Measurements from ENCODE around the gene WFS1.

GRCh38 chr4:6253961-6254360 is 15.7 kb upstream of the WFS1 start:
- TF ChIP-seq CTCF (IDR thresholded peaks at IDR 0.05 in 8 of 11, conservative IDR thresholded peaks at IDR 0.05 in 3 of 11) (no peak), POLR2A (IDR thresholded peaks at IDR 0.05) (no peak), POLR2AphosphoS5 (IDR thresholded peaks at IDR 0.05) (no peak)
